ENCODE results near the gene TUBGCP4.

- TF ChIP-seq CTCF (IDR thresholded peaks at IDR 0.05), result no peak
- no peak for TF ChIP-seq POLR2A (IDR thresholded peaks at IDR 0.05)
Measured at GRCh38 chr15:43406189-43406588, 35.3 kb downstream of the TUBGCP4 start.
